ENCODE data around the gene BAG1.

Gene BAG1

DNA sequence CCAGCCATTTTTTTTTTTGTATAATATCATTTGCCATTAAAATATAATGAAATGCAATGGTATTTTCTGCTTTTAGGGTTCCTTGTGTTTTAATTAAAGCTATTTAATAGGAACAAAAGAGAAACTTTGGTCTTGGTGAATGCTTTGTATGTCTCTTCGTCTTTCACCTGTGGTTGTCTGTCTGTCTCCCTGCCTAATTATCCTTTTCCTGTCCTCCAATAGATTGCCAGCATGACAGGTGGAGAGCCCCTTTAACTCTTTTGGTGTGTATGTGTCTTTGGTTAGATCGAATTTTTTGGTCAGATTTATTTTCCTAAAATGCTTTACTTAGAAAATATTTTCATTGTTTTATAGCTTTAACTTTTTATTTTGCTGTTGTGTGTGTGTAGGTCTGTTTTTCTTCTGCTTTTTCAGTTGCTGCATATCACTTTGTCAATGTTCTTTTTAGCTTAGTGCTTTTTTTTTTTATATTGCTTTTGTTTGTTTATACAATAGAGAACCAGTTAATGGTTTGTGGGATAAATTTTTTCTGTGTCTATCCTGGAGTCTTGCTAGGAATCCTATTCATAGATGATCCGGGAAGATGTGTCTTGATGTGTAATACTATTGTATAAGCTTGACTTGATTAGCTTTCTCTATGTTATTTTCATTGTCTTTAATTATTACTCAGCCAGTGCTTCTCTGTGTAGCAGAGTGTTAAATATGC lies 8.9 kb upstream of the BAG1 start:
- no peak for DNase-seq

DNA sequence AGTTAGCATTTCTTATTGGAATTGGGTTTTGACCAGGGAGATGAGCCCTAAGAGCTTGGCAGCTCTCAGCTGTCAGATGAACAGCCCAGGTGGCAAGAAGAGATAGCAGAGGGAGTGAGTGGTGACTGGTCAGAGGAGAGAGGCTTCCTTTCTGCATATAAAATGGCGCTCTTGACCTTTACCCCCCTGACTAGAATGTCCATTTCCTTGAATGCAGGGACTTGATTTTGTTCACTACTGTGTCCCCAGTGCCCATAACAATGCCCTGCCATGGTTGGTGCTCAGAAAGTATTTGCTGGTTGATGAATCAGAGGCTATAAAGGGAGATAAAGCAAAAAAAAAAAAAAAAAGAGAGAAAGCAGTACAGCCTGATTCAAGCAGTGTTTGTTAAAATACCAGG lies 7.6 kb upstream of the BAG1 start:
- no peak for DNase-seq

GRCh38 chr9:33270146-33270545 lies 5.6 kb upstream of the BAG1 start:
- no peak for DNase-seq

- no peak for DNase-seq
Measured at GRCh38 chr9:33267151-33267767, 2.8 kb upstream of the BAG1 start.

DNA sequence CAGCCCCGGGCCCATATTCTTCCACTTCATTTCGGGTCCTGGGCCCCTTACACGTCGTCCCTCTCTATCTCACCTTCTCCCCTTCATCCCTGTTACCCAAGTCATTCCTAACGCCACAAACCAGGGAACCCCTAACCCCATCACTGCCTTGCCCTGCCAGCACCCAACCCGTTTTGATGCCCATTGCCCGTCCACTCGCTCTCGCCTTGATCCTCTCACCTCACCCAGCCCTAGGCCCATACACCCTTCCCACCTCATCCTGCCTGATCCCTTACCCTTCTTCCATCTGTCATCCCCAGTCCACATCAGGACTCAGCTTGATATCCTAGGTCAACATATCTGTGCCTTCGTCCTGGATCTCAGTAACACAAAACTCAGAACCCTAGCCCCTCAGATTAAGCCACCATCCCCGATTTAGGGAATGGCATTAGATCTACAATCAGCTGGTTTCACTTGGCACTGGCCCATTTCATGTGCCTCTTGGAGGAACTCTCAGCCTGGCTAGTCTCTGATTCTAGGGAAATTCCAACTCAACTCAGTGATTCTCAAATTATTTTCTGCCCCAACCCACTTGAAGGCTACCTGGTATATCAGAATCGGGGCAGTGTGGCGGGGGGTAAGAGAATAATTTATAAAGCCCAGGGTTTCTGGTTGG lies 830 bp upstream of the BAG1 start:
- no peak for DNase-seq

GRCh38 chr9:33264003-33264472 lies 470 bp downstream of the BAG1 start:
- peak in 1 of 2 experiments; percentile 43 for DNase-seq

DNA sequence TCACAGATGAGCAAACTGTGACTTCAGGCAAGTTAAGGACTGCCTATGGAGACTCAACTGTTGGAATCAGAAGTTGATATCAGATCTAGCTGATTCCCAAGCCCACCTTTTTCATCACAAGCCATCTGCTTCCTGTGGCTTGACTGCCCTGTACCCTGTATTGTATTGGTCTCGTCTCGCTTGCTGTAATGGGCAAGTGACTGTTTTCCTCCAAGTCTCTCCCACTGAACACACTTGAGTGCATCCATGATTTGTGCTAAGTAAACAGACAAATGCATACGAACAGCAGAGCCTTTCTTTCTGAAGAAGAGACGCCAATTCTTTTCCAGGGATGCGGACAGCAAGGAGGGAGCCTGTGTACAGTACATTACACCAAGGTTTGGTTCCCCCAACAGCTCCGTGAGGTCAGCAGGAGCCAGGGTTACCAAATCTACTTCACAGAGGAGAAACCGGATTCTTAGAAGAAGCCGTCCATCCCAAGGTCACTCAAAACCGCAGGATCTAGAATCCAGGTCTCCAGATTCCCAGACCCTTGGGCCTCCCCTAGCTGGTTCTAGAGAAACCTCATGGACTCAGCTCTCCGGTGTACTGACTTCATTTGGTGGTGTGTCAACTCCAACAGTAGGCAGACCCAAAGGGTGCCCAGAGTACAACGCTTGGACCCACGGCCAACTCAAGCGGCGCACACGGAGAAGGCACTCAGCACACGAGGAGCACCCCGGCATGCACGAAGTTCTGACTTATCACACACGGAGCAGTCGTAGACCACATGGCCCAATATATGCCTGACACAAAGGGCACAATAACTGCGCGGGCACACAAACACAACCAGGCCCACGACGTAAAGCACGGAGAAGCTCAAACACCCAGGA lies 1.1 kb downstream of the BAG1 start:
- peak in 1 of 2 experiments; percentile 43 for DNase-seq

- no peak for DNase-seq
Measured at GRCh38 chr9:33260372-33260771, 4.1 kb downstream of the BAG1 start.

DNA sequence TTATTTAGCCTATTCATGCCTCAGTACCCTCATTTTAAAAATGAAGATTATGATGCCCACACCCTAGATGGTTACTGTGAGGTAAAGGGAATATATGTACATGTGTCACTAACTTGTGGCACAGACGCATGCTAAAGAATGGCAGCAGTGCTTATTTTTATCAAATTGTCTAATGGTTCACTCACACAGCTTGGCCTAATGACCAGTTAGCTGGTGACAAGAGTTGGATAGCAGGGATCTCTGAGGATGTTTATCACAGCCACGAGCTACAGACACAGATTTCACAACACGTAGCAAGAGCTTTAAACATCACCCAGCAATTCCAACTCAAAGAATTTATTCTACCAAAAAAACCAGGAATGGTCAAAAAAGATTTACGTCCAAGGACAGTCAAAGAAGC lies 7.2 kb downstream of the BAG1 start:
- no peak for DNase-seq

- DNase-seq: no peak
Measured at GRCh38 chr9:33256236-33256635, 8.3 kb downstream of the BAG1 start.

DNA sequence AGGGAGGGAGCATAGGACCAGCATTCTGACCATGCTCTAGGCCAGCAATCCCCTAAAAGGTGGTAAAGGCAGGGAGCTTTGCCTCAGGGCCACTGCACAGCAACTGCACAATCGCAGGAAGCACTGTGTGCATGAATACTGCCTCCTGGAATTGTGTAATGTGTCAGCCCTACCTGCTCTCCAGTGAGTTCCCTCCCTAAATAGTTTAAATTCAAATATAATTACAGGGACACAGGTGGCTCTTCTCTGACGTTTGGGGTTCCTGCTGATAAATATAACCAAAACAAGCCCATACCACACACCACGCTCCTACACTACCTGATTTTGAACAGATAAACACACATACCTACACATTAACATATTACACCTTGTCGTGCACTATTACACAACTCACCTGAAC lies 9.0 kb downstream of the BAG1 start:
- DNase-seq: no peak

GRCh38 chr9:33255014-33255413 lies 9.5 kb downstream of the BAG1 start:
- DNase-seq: no peak

DNA sequence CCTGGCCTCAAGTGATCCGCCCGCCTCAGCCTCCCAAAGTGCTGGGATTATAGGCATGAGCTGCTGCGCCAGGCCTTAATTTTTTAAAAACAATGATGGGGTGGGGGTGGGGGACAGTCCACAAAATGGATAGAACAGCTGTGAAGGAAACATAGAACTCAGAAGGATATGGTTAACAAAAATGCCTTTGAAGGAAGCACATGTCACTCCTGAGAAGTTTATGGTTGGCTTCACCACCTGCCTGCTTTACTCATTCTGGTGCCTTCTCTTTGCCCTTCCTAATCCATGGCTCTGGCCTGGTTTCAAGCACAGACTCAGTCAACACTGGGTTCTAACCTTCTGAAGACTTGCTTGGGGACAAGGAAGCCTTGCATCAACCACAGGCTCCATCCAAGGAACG lies 10.3 kb downstream of the BAG1 start:
- DNase-seq: no peak

DNA sequence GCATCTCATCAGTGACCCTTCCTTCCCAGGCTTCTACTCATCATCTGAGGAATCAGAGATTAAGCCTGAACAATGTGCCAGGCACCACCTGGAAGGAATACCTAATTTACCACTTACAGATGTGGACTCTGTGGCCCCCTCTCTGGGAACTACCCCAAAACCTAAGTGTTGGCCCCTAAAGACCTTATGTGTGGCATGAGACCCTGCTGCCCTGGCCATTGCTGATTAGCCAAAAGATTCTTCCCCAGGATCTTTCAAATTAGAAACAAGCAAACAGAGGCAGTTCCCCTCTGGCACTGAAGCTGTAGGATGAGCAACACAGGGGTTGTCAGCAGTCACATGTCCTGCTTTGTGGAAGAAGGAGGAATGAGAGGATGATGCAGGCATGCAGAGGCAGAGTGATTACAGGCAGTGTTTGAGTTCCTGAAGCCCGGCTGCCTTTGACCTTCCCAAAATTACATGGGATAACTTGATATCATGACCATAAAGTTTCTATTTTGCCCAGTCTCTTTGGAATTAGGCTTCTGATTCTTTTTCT lies 14.0 kb downstream of the BAG1 start:
- DNase-seq: no peak

DNA sequence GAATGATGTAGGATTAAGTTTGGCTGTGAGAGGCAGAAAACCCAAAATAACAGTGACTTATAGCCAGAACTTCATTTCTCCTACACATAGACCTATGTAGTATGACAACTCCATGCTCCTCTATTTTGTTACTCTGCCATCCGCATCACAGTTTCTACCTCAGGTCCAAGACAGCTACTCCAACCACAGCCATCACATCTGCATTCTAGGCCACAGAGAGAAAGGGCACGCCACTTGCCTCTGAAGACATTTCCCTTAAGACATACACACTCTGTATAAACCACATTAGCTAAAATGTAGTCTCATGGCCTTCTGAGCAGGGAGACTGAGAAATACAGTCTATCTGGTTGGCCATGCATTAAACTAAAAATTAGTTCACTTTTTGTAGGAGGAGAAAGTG lies 14.5 kb downstream of the BAG1 start:
- DNase-seq: no peak

DNA sequence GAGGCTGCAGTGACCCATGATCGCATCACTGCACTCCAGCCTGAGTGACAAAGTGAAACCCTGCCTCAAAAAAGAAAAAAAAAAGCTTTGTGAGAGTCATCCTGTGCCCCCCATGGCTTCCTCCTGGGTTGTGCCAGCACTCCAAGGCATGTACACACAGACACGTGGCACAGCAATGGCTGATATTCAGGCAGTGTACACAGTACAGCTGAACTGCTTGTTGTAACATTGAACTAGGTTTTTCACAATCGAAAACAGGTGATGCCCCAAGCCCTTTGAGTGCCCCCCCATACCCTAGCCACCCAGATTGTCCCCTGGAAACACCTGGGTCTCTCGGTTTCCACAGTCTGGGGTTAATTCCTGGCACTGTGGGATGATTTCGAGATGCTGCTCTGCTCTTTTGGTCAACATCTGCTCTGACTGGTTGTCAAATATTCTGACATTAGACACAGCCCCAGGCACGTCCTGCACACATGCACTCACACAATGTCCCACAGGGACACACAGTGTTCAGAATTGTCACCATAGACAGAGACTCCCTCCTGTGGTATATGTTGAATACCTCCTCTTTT lies 15.3 kb downstream of the BAG1 start:
- DNase-seq: peak in 1 of 2 experiments; percentile 7

DNA sequence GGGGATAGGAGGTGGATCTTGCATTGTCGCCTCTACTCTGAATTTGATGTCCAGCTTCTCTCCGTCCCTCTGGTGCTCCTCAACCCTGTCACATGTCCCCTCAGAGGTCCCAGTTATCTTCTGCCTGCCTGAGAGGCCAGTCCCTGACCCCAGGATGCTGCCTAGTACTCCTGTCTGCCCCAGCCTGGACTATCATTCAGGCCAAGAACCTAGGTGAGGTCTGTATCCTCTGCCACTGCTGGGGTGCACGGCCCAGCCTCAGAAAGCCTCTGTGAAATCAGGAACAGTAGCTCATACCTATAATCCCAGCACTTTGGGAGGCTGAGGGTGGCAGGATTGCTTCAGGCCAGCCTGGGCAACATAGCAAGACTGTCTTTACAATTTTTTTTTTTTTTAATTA lies 15.9 kb downstream of the BAG1 start:
- DNase-seq: no peak

DNA sequence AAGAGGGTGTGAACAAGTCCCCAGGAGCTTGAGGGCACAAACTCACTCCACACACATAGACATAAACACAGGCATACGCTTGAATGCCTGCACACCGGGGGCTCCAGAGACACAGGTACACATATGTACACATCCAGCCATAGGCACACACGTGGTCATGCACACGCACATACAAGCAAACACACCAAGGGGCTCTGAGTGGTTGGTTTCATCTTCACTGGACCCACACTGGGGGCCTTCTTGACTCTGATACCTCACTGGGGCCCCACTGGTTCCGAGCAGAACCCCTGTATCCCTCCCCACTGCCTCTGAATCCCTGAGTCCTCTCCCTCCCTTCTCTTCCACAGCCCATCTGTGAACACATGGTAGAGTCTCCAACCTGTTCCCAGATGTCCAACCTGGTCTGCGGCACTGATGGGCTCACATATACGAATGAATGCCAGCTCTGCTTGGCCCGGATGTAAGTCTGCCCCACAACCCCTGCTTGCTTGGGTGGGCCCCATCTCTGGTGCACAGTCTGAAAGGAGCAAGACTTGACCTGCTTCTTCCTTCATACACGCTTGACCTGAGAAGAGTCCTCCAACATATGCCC lies 18.1 kb downstream of the BAG1 start:
- no peak for DNase-seq

DNA sequence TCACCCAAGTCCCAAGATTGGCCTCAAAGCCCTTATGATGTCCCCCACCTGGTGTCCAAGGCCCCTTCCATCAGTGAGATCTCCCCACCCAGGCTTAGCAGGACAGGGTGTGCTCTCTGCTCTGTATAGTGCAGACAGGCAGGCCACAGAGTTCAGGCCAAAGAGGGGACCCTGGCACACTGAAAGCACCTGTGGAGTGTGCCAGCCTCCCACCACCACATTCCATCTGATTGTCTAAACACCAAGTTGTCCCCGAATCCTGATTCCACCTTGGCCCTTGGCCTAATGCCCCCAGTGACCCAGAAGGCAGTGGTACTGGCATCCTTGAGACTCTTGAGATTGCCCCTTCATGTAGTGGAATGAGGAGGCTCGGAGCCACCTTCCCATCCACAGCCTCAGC lies 19.2 kb downstream of the BAG1 start:
- DNase-seq: no peak

GRCh38 chr9:33244137-33244784 lies 20.2 kb downstream of the BAG1 start:
- DNase-seq: no peak

GRCh38 chr9:33242609-33243134 lies 21.8 kb downstream of the BAG1 start:
- no peak for DNase-seq
